IPS DF 4.7 (cell line): ENCODE data around the gene GATD1.

ENCODE experiments used
- DNase-seq: peaks from one replicate; pipeline ENCODE4 v3.0.0-alpha.2; 2013; ENCODE audit warnings: low spot score; ENCODE audit errors: extremely low read depth

The GATD1 gene

GRCh38 chr11:795634-796564, 18.6 kb upstream of the GATD1 start:
- DNase-seq, result no peak

- no peak for DNase-seq
Observed at GRCh38 chr11:794766-795633, 17.7 kb upstream of the GATD1 start.

- no peak for DNase-seq
Observed at GRCh38 chr11:794013-794765, 16.9 kb upstream of the GATD1 start.

DNA sequence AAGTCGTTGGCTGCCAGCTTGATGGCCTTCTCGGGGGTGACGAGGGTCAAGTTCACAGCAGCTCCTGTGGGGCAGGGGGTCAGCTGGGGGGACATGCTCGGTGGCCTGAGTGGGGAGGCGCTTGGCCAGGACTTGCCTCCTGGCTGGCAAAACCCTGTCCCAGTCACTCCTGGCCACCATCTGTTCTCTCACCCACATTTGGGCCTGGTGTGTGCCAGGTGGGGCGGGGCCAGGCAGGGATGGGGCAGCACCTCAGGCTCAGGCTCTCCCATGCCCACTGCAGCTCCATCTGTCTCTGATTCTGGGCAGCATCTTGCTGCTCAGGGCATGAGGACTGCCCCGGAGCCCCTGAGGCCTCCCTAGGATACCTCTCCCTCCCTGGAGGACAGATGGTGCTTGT, 16.3 kb upstream of the GATD1 start:
- DNase-seq, result no peak

- DNase-seq, result no peak
Observed at GRCh38 chr11:792873-793272, 15.6 kb upstream of the GATD1 start.

DNA sequence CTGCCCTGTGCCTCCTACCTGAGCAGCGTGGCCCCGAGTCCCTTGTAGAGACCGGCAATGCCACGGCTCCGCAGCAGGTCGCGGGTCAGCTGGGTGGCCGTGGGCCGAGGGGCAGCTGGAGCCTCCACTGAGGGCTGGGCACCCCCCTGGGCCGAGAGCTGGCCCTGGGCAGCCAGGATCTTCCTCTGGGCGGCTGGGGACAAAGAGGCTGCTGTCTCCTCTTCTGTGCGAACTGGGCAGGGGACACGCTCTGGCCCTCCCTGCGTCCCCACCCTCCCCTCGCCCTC, 15.2 kb upstream of the GATD1 start:
- DNase-seq, result no peak

DNA sequence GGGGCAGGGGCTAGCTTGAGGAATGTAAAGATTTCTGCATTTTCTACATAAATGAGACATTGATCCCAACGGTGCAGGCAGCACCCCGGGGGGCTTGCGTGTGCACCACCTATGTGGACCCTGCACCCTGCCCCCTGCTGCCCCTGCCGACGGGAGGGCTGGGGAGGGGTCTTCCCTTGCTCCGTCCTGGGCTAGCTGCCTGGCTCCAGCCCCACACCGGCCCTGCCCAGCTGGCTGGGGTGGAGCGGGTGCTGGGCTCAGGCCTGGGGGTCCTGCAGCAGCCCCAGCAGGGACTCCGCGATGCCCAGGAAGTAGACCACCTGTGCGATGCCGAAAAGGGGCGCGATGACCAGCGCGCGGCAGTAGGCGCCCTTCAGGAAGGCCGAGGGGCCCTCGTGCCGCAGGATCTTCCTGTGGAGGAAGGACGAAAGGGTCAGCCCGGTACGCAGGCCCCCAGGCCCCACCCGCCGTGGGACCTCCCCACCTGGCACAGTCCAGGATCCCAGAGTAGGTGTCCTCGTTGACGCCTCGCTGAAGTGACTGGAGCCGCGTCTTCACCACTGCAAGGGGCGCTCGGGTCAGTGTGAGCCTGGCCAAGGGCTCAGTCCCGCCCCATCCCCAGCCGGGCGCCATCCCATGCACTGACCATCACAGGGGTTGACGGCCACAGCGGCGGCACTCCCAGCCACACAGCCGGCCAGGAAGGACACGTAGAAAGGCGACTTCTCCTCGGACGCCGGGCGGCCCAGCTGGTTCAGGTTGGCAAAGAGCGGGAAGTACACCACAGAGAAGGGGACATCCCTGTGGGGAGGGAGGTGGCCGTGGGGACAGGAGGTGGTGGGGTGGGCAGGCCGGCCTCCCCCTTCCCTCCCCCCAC, 14.6 kb upstream of the GATD1 start:
- DNase-seq, result no peak

- no peak for DNase-seq
Observed at GRCh38 chr11:790721-791564, 13.7 kb upstream of the GATD1 start.

- DNase-seq, result no peak
Observed at GRCh38 chr11:789943-790342, 12.7 kb upstream of the GATD1 start, which contains the start of gene CEND1. TSS of gene CEND1 (minus strand) at chr11:790090. CDS start at chr11:788576, 1,514 bp downstream.

- no peak for DNase-seq
Observed at GRCh38 chr11:788953-789940, 12.0 kb upstream of the GATD1 start.

- DNase-seq, result no peak
Observed at GRCh38 chr11:788009-788640, 10.8 kb upstream of the GATD1 start.

DNA sequence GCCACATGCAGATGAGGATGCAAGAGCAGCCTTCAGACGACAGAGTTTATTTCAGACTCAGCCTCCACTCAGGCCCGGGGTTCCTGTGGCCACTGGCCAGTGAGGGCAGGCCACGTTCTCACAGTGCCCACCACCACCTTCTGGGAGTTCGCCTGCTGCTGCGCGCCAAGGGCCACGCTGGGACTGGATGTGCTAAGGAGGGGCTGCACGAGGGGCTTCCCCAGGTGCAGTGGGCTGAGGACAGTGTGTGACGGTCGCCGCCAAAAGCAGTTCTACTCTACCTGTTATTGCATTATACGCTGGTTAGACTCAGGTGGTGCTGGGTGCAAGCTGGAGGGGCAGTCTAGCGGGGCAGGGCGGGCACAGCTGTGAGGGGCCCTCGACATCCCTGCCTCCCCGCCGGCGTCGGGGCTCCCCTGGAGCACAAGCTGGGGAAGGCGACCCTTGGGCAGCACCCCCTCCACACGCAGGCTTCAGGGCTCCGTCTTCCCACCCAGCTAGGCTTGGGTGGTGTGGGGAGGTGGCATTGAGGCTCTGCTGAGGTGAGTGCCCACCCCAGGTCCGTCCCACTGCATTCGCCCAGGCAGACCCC, 9.9 kb upstream of the GATD1 start:
- no peak for DNase-seq

DNA sequence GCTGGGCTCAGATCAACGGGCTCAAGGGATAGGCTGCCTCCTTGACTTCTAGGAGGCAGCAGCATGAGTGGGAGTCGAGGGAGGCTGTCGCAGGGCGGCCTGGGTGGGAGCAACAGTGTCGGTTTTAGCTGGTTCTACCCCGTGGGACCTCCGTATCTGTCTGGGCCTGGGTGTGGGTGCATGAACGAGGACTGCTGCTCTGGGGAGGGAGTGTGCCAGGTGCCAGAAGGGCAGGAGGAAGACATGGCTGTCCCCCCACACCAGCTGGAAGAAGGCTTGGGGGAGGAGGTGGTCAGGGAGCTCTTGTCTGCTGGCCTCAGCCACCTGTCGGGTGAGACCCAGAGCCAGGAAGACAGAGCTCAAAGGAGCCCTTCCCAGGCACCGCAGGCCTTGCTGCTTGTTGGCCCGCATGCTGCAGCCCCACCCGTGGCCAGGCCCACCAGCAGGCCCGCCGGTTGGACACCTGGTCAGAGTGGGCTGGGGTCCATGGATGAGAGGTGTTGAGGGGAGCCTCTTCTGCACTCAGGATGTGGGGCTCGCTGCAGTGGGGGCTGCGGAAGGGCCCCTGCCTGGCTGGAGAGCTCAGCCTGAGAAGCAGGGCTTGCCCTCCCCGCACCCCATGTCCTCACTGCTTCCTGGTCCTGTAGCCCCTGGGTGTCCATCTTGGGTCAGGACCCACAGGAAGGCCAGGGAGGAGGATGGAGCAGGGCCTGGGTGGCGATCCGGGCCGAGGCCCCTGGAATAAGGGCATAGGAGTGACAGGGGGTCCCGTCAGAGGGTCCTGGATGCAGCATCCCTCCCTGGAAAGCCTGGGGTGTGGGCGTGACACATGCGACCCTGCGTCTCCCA, 9.2 kb upstream of the GATD1 start:
- DNase-seq, result no peak

DNA sequence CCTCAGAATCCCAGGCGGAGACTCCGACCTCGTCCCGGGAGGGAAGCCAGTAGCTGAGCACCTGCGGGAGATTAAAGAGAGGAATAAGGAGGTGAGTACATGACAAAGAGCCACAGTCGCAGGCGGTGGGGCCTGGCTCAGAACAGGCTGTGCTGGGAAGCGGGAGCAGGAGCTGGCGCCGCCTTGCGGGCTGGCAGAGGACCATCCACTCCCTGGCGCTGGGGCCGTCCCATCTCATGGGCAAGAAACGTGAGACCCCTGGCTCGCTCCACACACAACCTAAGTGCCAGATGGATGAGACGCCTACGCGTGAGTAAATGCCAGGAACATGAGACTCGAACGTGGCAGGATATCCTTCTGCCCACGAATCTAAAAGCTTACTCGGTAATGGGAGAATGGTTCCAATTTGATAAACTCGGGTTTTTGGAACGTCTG, 6.3 kb upstream of the GATD1 start:
- no peak for DNase-seq

DNA sequence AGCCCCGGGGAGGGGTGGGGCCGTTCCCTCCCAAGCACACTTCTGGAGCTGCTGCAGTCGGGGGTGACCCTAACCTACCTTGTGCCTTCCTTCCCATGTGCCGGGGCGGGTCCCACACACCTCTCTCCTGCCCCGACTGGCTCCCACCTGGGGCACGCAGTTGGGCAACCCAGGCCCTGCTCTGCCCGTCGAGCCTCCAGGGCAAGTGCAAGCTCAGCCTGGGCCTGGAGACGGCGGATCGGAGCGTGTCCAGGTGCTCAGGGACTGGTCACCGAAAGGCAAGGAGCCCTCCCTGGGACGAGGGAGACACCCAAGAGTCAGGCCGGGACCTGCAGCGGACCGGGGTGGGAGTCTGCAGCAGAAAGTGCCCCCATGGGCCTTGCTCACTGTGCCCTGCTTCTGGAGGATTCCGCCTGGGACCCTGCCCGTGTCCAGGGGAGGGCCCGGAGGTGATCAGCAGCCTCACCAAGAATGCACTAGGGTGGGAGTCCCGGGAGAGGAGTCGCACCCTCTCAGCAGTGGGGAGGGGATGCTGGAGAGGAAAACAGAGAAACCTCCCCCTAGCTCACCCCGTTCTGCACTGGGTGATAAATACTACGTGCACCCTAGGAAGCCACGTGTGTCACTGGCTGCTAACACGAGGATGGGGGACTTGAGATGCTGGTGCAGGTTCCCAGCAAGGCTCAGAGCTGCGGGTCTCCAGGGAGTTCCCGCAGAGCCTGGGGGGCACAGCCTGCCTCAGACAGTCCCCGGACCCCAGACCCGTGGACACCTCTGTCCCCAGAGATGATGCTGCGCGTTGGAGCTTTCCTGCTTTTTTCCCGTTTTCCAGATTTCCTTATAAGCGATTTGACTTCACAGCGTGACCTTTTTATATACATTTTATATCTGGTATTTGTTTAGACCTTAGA, 5.2 kb upstream of the GATD1 start:
- DNase-seq, result no peak
